ENCODE results near the gene CKB.
A peak's percentile ranks its signal among the peaks of the same experiment; 100 is the strongest.

The CKB gene

DNA sequence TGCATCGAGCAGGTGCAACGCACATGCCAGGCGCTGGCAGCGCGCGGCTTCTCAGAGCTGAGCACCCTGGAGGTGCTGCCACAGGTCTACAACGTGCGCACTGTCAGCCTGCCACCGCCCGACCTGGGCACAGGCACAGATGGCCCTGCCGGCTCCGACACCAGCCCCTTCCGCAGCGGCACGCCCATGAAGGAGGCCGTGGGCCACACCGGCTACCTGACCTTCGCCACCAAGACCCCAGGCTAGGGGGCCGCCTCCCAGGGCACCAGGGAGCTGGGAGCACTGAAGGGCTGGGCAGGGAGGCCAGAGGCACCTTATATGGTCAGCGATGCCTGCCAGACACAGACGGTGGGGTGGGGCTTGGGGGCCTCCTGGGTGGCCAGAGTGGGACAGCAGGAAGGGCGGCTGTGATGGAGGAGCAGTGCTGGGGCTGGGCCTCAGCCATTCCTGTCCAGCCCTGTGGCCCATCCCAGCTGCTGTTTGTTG is 12.0 kb upstream of the CKB start:
- no peaks in the 10 kb centered on the region for H3K36me3 ChIP-seq (ENCODE audit: control insufficient read depth in 1 of 2, insufficient read depth in 2 of 2, low read length in 2 of 2)

DNA sequence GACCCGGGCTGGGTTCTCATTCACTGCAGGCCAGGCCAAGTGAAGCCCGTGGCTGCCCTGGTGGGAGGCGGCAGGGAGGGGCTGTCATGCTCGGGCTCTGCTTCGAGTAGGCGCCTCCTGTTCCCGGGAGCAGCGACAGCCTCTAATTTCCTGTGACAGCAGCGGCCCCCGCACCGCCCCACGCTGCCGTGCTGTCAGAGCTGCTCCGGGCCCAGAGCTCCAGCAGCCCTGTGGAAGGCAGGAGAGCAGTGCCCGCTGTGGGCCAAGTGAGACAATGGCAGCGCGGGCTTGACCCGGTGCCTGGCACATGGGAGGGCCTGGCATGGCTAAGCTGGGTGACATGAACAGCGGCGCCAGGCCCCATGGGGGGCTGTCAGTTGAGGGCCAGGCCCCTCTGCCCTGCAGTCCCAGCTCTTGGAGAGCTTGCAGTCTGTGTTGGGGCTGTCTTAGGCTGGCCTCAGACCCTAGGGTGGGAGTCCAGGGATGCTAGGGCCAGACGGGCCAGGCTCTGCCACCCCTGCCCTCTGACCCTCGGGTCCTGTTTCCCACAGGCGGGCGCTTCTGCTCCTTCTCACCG is 11.5 kb upstream of the CKB start:
- Histone ChIP-seq H3K4me3 (ENCODE audit: low read depth in 1 of 2, low read length in 2 of 2) (peak overlapping the region in 1 of 2 donors; percentile 51), H3K27me3 (ENCODE audit: low read depth, low read length) (no peaks in the 10 kb centered on the region), H3K4me1 (ENCODE audit: control insufficient read depth in 1 of 2, insufficient read depth in 2 of 2, low read length in 2 of 2) (peaks cover 7 to 82% of the 10 kb centered on the region in 2 donors), H3K9me3 (ENCODE audit: control insufficient read depth in 1 of 2, low read length in 2 of 2) (no peaks in the 10 kb centered on the region), H3K27ac (ENCODE audit: low read length) (no peak overlapping the region), H3K36me3 (ENCODE audit: control insufficient read depth in 1 of 2, insufficient read depth in 2 of 2, low read length in 2 of 2) (no peaks in the 10 kb centered on the region)

More for the DNA sequence above, 12.0 kb upstream of the CKB start:
- Histone ChIP-seq H3K4me3 (ENCODE audit: low read depth in 1 of 2, low read length in 2 of 2) (no peak overlapping the region), H3K9me3 (ENCODE audit: control insufficient read depth in 1 of 2, low read length in 2 of 2) (no peaks in the 10 kb centered on the region), H3K4me1 (ENCODE audit: control insufficient read depth in 1 of 2, insufficient read depth in 2 of 2, low read length in 2 of 2) (peaks cover 6 to 84% of the 10 kb centered on the region in 2 donors), H3K27me3 (ENCODE audit: low read depth, low read length) (no peaks in the 10 kb centered on the region), H3K27ac (ENCODE audit: low read length) (no peak overlapping the region)

DNA sequence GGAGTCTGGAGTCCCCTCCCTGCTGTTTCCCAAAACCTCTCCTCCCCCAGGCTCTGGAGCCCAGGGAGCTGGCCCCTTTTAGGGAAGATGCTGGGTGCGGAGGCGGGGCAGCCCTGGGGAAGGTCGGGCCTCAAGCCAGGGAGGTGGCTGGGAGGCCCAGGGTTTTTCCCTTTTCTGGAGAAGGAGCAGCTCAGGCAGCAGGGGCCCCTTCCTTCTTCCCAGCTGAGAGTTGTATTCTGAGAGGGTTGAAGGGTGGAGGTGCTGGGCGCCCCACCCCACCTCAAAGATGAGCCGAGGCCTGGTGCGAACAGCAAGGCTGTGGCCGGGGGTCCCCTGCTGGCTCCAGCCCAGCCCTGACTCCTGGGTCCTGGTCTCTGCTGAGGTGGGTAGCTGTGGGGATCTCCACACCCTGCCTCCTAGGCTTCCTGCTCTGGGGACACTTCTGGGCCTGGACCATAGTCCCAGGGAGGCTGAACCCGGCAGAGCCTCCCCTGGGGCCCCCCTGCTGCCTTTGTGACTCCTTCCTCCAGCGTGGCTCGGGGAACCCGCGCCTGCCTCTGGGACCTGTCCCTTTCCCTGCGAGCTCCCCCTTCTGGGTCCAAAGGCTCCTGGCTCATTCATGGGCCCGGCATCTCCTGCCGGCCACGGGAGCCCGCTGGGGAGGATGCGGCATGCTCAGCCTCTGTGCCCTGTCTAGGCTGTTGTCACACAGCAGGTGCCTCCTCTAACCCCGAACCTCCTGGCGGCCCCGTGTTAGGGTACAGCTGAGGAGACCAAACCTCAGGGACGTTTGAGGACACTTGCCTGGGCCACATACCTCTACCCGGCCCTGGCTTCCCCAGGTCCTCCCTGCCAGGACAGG is 10.7 kb upstream of the CKB start:
- Histone ChIP-seq H3K27ac (ENCODE audit: low read length) (no peak overlapping the region), H3K27me3 (ENCODE audit: low read depth, low read length) (no peaks in the 10 kb centered on the region), H3K9me3 (ENCODE audit: control insufficient read depth in 1 of 2, low read length in 2 of 2) (no peaks in the 10 kb centered on the region), H3K36me3 (ENCODE audit: control insufficient read depth in 1 of 2, insufficient read depth in 2 of 2, low read length in 2 of 2) (no peaks in the 10 kb centered on the region), H3K4me3 (ENCODE audit: low read depth in 1 of 2, low read length in 2 of 2) (peak overlapping the region in 1 of 2 donors; percentile 51), H3K4me1 (ENCODE audit: control insufficient read depth in 1 of 2, insufficient read depth in 2 of 2, low read length in 2 of 2) (peaks cover 9 to 79% of the 10 kb centered on the region in 2 donors)

DNA sequence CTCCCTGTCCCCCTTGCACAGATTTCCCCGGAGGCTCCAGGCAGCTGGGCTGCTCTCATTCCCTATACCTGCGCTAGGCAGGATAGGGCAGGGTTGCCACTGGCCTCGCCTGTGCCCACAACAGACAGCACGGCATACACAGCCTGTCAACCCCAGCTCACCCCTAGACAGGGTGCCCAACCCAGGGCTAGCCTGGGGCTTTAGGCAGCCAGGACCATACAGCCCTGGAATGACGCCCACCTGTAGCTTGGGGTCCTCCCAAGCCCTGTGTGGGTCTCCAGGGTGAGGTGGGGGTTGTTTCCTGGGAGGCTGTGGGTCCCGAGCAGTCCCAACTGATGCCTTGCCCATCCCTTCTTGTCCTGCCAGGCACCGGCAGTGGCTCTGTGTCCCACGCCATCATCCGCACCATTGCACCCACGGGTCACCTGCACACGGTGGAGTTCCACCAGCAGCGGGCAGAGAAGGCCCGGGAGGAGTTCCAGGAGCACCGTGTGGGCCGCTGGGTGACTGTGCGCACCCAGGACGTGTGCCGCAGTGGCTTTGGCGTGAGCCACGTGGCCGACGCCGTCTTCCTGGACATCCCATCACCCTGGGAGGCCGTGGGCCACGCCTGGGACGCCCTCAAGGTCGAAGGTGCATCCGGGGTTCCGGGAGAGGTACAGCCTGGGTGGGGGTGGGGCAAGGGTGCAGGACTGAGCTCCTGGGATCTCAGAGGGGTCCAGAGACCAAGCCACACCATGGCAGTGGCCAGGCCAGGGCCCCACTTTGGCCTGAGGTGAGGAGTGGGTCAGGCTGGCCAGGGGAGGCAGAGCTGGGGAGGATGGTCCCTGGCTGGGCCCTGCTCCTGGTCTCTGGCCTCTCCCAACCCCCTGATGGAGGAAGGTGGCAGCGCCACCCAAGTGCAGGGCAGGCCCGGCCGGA is 9.8 kb upstream of the CKB start:
- no peaks in the 10 kb centered on the region for H3K27me3 ChIP-seq (ENCODE audit: low read depth, low read length)
- peaks cover 11 to 81% of the 10 kb centered on the region in 2 donors for H3K4me1 ChIP-seq (ENCODE audit: control insufficient read depth in 1 of 2, insufficient read depth in 2 of 2, low read length in 2 of 2)
- H3K27ac ChIP-seq (ENCODE audit: low read length) = no peak overlapping the region
- no peaks in the 10 kb centered on the region for H3K36me3 ChIP-seq (ENCODE audit: control insufficient read depth in 1 of 2, insufficient read depth in 2 of 2, low read length in 2 of 2)
- no peaks in the 10 kb centered on the region for H3K9me3 ChIP-seq (ENCODE audit: control insufficient read depth in 1 of 2, low read length in 2 of 2)
- peak overlapping the region in 1 of 2 donors; percentile 51 for H3K4me3 ChIP-seq (ENCODE audit: low read depth in 1 of 2, low read length in 2 of 2)

DNA sequence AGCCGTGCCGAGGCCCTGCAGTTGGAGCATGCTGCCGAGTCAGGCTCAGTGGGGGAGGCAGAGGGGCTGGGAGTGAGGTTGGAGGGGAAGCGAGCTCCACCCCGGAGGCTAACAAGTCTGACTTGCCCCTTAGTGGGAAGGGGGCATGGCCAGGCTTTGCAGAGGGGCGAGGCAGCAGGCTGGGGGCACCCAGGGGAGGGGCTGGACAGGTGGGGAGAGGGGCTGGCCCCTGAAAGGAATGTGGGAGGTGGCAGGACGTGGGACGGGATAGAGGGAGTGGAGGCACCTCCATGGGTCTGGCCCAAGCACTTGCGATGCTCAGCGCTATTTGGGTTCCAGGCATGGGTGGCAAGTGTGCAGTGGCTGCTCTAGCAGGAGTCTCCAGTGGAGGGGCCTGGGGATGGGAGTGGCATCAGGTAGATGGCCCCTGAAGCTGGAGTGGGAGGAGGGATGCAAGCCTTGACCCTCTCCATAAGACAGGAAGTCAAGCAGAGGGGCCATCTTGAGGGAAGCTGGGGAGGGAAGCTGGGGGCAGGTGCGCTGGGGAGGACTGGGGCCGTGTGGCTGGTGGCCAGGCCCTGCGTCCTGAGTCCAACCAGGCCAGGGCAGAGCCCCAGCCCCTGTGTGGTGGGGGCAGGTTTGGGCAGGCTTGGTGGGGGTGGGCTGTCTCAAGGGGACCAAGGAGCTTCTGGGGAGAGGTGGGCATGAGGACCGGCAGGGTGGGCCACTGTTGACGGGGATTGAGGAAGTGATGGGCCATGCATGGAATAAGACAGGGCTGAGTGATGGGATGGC is 9.0 kb upstream of the CKB start:
- Histone ChIP-seq H3K27ac (ENCODE audit: low read length) (no peak overlapping the region), H3K9me3 (ENCODE audit: control insufficient read depth in 1 of 2, low read length in 2 of 2) (no peaks in the 10 kb centered on the region), H3K4me1 (ENCODE audit: control insufficient read depth in 1 of 2, insufficient read depth in 2 of 2, low read length in 2 of 2) (peaks cover 11 to 81% of the 10 kb centered on the region in 2 donors), H3K27me3 (ENCODE audit: low read depth, low read length) (no peaks in the 10 kb centered on the region), H3K4me3 (ENCODE audit: low read depth in 1 of 2, low read length in 2 of 2) (no peak overlapping the region), H3K36me3 (ENCODE audit: control insufficient read depth in 1 of 2, insufficient read depth in 2 of 2, low read length in 2 of 2) (no peaks in the 10 kb centered on the region)

DNA sequence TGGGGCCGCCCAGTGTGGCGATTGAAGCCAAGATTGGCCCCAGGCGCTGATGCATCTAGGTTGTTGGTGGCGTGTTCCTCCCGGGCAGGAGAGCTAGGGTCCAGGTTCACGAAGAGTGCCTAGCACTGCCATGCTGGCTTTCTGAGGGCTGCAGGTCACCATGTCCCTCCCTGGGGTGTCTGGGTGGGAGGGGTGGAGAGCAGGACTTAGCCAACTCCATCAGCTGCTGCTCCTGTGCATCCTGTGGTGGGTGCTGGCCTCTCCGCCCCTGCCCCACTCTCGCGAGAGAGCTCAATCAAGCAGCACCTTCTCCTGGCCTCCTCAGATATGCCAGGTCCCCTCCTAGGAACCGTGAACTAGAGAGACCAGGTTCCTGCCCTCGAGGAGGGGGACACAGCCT is 8.2 kb upstream of the CKB start:
- Histone ChIP-seq H3K9me3 (ENCODE audit: control insufficient read depth in 1 of 2, low read length in 2 of 2) (no peaks in the 10 kb centered on the region), H3K27ac (ENCODE audit: low read length) (no peak overlapping the region), H3K4me3 (ENCODE audit: low read depth in 1 of 2, low read length in 2 of 2) (peak overlapping the region in 1 of 2 donors; percentile 98), H3K27me3 (ENCODE audit: low read depth, low read length) (no peaks in the 10 kb centered on the region), H3K4me1 (ENCODE audit: control insufficient read depth in 1 of 2, insufficient read depth in 2 of 2, low read length in 2 of 2) (peaks cover 11 to 77% of the 10 kb centered on the region in 2 donors), H3K36me3 (ENCODE audit: control insufficient read depth in 1 of 2, insufficient read depth in 2 of 2, low read length in 2 of 2) (no peaks in the 10 kb centered on the region)

DNA sequence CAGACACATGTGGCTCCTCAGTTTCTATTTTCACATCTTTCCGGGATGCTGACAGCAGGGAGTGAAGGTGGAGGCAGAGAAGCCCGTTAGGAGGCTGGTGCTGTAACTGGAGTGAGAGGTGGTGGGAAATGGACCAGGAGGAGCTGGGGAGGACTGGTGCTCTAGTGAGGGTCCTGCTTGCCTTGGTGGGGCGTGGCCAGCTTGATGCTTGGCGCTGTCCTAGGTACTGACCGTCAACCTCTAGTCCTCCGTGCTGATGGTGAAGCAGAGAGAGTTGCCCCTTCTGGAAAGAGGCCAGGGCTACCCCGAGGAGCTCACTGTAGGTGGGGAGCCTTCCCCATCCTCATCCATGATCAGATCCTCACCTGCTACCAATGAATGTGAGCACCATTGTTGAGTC is 7.8 kb upstream of the CKB start:
- peak overlapping the region in 1 of 2 donors; percentile 98 for H3K4me3 ChIP-seq (ENCODE audit: low read depth in 1 of 2, low read length in 2 of 2)
- H3K27ac ChIP-seq (ENCODE audit: low read length) = no peak overlapping the region
- H3K9me3 ChIP-seq (ENCODE audit: control insufficient read depth in 1 of 2, low read length in 2 of 2) = no peaks in the 10 kb centered on the region
- H3K4me1 ChIP-seq (ENCODE audit: control insufficient read depth in 1 of 2, insufficient read depth in 2 of 2, low read length in 2 of 2) = peaks cover 11 to 73% of the 10 kb centered on the region in 2 donors
- H3K36me3 ChIP-seq (ENCODE audit: control insufficient read depth in 1 of 2, insufficient read depth in 2 of 2, low read length in 2 of 2) = no peaks in the 10 kb centered on the region
- H3K27me3 ChIP-seq (ENCODE audit: low read depth, low read length) = no peaks in the 10 kb centered on the region

DNA sequence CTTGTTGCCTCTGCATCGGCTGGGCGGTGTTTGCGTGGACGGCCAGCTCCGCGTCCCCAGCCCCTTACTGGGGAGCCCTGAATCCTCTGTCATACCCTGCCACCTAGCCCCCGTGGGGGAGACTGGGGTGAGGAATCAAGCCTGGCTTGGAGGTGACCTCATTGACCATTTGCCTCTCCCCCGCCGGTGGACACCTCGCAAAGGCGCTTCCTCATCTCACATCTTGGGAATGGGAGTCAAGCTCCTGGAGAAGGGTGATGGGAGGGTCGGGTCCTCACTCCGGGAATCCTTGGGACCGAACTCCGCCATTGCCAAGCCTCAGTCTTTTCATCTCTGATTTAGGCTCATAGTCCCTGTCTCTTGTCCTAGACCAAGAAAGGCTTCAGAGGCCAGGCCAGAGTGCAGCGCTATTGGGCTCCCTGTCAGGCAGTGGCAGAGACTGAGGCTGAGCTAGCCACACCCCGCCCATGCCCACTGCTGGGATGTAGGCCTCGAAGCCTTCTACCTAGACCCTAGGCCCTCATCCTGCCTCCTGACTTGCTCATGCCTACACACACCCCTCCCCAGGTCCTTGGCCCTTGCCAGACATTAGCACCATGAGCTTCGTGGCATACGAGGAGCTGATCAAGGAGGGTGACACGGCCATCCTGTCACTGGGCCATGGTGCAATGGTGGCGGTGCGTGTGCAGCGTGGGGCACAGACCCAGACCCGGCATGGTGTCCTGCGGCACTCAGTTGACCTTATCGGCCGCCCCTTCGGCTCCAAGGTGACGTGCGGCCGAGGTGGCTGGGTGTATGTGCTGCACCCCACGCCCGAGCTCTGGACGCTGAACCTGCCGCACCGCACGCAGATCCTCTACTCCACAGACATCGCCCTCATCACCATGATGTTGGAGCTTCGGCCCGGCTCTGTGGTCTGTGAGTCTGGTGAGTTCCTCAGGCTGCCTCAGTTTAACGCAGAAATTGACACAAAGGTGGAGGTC is 7.0 kb upstream of the CKB start:
- H3K36me3 ChIP-seq (ENCODE audit: control insufficient read depth in 1 of 2, insufficient read depth in 2 of 2, low read length in 2 of 2) = no peaks in the 10 kb centered on the region

DNA sequence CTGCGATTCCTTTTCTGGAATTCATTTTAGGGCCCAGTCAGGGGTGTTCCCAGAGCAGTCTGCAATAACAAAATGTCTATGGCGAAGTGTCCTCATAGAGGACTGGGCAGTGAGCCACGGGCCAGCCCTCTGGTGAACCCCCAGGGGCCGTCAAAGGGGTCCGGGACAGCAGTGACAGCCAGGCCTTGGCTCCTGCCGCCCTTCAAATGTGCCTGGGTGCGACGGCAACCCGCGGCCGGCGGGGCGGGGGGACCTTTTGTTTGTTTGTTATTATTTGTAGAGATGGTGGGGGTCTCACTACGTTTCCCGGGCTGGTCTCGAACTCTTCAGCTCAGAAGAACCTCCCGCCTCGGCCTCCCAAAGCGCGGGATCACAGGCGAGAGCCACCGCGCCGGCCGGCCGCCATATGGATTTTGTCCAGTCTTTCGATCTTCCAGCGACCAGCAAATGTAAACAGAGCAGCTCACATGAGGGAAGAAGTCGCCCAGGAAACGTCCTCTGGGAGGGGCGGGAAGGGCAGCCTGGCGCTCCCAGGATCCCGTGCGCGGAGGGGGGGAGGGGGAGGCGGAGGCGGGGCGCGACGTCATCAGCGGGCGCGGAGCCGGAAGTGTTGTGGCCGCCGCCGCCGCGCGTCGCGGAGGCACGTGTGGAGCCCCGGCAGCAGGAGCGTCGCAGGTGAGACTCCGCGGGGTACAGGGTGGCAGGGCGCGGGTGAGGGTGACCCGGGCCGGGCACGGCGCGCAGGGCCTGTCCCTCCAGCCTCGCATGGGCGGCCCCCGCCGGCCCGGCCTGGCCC is 6.2 kb upstream of the CKB start, which contains the start of gene TRMT61A:
TSS of gene TRMT61A (plus strand) at position 610 of the 796 bp plus-strand sequence. CDS start 783 bp downstream, outside the sequence.
- H3K9me3 ChIP-seq (ENCODE audit: control insufficient read depth in 1 of 2, low read length in 2 of 2) = no peaks in the 10 kb centered on the region
- H3K27ac ChIP-seq (ENCODE audit: low read length) = peak within 1 kb of the TSS; percentile 74
- peaks cover 11 to 57% of the 10 kb centered on the region in 2 donors for H3K4me1 ChIP-seq (ENCODE audit: control insufficient read depth in 1 of 2, insufficient read depth in 2 of 2, low read length in 2 of 2)
- H3K27me3 ChIP-seq (ENCODE audit: low read depth, low read length) = no peaks in the 10 kb centered on the region
- H3K4me3 ChIP-seq (ENCODE audit: low read depth in 1 of 2, low read length in 2 of 2) = peak within 1 kb of the TSS; percentile 88 to 98
- no peaks in the 10 kb centered on the region for H3K36me3 ChIP-seq (ENCODE audit: control insufficient read depth in 1 of 2, insufficient read depth in 2 of 2, low read length in 2 of 2)

More for the DNA sequence above, 7.0 kb upstream of the CKB start:
- Histone ChIP-seq H3K27ac (ENCODE audit: low read length) (peak overlapping the region; percentile 74), H3K4me3 (ENCODE audit: low read depth in 1 of 2, low read length in 2 of 2) (peak overlapping the region; percentile 88 to 98), H3K4me1 (ENCODE audit: control insufficient read depth in 1 of 2, insufficient read depth in 2 of 2, low read length in 2 of 2) (peaks cover 11 to 66% of the 10 kb centered on the region in 2 donors), H3K27me3 (ENCODE audit: low read depth, low read length) (no peaks in the 10 kb centered on the region), H3K9me3 (ENCODE audit: control insufficient read depth in 1 of 2, low read length in 2 of 2) (no peaks in the 10 kb centered on the region)
